Right ventricle myocardium superior (tissue), 1 donor: ENCODE data around the gene RALGAPA1. TPM values are rescaled to one million over a fixed set of nuclear protein-coding genes. Genes with fewer than 3 reads are reported as not detected.
A peak's percentile ranks its signal among the peaks of the same experiment; 100 is the strongest.
"Not testable (repeated sequence)": the region's sequence is repeated elsewhere in the genome, so short reads cannot be mapped to it uniquely, and the experiment has no call there.

Source experiments
- ATAC-seq: fragments of 200-7000 bp; cut with Tn5 transposase; one replicate; pipeline ENCODE4 v1.9.1; 2020; ENCODE audit warnings: mild to moderate bottlenecking; ENCODE audit not compliant: poor library complexity
- DNase-seq: peaks from one replicate; pipeline ENCODE4 v3.0.0-alpha.2; 2020
- intact Hi-C: fragments of 100-400 bp; cut with DNase I; formaldehyde crosslinking; loops from one replicate; pipeline ENCODE4 v1.11.2; 2022
- long read RNA-seq: library from polyadenylated mRNA; unstranded; transcript quantifications from one replicate; pipeline ENCODE4 v2.0.0, GENCODE V29; 2021
- total RNA-seq: library from RNA; stranded (reverse); fragmentation: NEBNext Ultra II Directional; extraction: Animal tissue kit (Norgen Biotek cat#: 25700); gene quantifications from one replicate; pipeline ENCODE4 v1.2.1, GENCODE V29; 2021
- donor health status: DM: no; HTN: yes; CAD: no; lungs with severe emphysema.

RALGAPA1 gene
- 31.3 TPM for total RNA-seq
- long read RNA-seq, partial matches to known transcripts, result 7 of 9 reads
- long read RNA-seq, other reads (novel, unspliced or antisense), result 2 of 9 reads

DNA sequence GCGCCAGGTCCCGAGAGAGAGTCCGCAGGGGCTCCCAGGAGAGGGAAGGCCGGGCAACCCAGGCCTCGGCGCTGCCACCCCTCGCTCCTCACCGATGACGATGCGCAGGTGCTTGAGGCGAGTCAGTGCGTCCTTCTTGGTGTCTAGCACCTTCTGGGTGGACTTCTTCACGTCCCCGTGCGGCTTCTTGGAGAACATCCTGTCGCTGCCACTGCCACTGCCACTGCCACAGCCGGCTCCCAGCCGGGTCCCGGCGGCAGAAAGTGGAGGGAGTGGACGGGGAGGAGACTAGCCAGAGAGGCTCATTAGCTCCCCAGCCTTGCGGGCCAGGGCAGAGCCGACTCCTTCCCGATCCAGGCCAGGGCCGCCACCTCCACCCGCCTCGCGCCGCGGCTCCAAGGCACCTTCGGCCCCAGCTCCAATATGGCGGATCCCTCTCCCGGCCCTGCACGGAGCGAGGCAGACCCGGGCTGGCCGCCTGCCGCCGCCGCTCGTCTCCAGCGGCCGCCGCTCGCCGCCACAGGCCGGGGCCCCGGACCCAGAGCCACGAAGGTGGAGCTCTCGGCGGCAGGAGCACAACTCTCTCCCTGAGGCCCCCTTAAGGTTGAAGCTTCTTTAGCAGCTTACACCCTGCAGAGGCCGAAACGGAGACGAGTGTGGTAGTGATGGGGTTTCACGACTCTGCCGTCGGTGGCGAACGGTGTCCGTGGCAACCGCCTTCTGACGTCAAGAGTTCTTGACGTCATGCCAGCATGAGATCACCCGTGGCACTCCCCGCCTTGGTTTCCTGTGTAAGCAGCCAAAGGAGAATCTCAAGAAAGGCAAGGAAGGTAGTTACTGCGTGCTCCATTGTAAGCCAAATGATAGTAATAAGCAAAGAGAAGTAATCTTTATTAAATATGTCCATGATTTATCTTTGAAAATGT lies at the start of gene RALGAPA1:
Gene RALGAPA1, minus strand, starts transcription at position 658 of the 926 bp plus-strand sequence. Its CDS starts 460 bp downstream, at position 198.
- DNase-seq (peak; percentile 95), ATAC-seq (peak; percentile 99)
- intact Hi-C loops, result not testable (repeated sequence)

DNA sequence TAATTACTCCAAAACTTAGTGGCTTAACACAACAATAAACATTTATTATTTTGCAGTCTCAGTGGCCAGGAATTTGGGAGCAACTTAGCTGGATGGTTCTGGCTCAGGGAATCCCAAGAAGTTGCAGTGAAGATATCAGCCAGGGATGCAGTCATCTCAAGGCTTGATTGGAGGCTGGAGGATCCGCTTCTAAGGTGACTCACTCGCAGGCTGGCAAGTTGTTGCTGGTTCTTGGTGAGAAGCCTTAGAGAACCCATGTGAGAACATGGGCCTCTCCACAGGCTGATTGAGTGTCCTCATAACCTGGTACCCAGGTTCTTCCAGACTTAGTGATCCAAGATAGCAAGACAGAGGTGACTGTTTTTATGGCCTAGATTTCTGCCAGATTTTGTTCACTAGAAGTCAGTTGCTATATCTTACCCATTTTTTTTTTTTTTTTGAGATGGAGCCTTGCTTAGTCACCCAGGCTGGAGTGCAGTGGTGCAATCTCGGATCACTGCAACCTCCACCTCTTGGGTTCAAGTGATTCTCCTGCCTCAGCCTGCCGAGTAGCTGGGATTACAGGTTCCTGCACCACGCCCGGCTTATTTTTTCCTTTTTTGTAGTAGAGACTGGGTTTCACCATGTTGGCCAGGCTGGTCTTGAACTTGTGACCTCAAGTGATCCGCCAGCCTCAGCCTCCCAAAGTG lies 49.6 kb upstream of the RALGAPA1 start:
- intact Hi-C loops, result no loop called here
- DNase-seq (no peak), ATAC-seq (no peak)

DNA sequence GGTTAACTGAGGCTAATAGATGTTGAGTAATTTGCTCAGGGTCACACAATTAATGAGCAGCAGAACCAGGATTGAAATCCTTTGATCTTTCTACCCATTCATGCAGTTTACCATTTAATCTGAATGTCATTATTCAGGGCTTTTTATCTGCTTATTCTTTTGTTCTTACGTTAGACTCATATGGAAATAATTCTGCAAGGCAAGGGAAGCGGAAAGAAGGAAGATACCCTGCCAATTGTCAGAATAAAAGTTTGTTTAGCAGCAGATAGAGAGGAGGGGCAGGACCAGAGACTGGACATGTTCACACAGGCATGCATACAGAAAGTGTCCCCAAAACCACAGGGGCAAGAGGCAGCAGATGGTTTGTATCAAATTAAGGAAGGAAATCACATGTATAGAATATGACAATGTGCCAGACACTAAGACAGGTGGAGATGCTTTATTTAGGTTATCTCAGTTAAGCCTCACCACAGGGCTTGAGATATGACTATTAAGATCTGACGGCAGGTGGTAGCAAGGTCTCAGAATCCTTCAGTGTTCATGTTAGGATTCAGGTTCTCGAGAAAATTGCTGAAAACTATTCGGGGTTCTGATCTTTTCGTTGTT lies 46.9 kb upstream of the RALGAPA1 start:
- ATAC-seq (no peak), DNase-seq (no peak)
- intact Hi-C loops, result no loop called here

DNA sequence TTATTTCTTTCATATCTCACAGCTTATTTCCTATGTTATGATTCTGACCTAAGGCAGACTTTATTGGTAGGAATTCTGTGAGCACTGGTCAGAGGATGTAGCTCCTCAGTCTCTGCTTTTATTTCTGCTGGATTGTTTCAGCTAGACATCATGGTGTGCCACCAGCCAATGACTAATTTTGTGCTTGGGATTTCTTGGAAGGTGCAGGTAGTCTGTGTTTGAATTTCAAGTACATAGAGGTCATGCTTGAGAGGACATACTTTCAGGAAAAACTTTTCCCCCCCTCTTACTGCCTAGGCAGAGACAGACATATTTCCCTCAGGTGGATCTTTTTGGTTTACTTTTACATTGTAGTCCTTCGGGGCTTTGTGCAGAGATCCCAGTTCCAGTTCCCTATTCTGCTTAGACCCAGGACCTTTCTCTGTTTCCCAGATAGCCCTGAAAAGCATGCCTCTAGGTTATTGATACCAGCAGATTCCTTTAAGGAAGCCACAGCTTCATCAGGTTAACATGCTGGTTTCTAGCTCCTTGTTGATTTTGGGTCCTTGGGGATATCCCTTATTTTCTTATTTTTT lies 45.7 kb upstream of the RALGAPA1 start:
- intact Hi-C loops, result no loop called here
- ATAC-seq (no peak), DNase-seq (no peak)

DNA sequence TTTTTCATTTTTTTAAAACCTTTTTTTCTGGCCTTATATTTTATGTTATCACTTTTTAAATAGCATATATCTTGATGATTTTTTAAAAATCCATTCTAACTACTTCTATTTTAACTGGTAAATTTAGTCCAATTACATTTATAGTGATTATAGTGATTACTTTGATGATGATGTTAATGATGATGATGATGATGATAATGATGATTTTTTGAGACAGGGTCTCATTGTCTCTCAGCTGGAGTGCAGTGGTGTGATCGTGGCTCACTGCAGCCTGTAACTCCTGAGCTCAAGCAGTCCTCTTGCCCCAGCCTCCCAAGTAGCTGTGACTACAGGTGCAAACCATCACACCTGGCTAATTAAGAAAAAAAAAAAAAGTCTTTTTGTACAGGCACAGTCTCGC lies 44.1 kb upstream of the RALGAPA1 start:
- ATAC-seq (no peak), DNase-seq (no peak)
- intact Hi-C loops, result no loop called here

DNA sequence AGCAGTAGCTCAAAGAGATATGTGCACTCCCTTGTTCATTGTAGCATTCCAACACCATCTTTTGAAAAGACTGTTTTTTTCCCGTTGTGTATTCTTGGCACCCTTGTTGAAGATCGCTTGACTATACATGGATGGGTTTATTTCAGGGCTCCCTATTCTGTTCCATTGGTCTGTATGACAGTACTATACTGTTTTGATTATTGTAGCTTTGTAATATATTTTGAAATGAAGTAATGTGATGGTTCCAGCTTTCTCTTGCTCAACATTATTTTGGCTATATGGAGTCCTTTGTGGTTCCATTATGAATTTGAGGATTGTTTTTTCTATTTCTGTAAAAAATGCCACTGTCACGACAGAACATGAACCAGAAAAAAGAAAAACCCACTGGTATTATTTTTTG lies 42.7 kb upstream of the RALGAPA1 start:
- ATAC-seq, result no peak
- intact Hi-C loops, result no loop called here
- DNase-seq, result no peak

DNA sequence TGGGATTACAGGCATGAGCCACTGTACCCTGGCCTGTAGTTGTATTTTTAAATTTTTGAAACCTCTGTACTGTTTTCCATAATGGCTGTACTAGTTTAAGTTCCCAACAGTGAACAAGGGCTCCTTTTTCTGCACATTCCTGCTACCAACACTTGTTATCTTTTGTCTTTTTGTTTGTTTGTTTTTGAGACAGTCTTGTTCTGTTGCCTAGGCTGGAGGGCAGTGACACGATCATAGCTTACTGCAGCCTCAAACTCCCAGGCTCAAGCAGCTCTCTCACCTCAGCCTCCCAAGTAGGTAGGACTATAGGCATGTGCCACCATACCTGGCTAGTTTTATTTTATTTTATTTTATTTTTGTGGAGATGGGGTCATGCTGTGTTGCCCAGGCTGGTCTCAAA lies 40.0 kb upstream of the RALGAPA1 start:
- DNase-seq (no peak), ATAC-seq (no peak)
- intact Hi-C loops, result no loop called here

DNA sequence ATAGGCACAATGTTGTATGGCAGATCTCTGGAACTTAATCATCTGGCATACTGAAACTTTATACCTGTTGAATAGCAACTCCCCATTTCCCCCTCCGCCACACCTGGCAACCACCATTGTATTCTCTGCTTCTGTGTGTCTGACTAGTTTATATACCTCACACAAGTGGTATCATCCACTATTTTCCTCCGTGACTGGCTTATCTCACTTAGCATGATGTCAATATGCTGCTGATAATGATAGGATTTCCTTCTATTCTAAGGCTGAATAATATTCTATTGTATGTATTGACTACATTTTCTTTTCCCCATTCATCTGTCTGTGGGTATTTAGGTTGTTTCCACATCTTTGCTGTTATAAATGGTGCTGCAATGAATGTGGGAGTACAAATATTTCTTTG lies 38.5 kb upstream of the RALGAPA1 start:
- DNase-seq (no peak), ATAC-seq (no peak)
- intact Hi-C loops, result no loop called here

DNA sequence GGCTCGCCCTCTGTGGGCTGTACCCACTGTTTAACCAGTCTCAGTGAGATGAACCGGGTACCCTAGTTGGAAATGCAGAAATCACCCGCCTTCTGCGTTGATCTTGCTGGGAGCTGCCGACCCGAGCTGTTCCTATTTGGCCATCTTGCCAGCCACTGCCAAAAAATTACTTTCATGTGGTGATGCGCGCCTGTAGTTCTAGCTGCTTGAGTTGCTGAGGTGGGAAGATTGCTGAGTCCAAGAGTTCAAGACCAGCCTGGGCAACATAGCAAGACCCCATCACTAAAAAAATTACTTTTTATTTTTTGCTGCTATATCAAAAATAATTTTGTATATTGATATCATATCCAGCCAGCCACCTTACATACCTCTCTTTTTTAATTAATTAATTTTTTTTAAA lies 35.4 kb upstream of the RALGAPA1 start:
- no peak for ATAC-seq
- no peak for DNase-seq
- intact Hi-C loops, result no loop called here

DNA sequence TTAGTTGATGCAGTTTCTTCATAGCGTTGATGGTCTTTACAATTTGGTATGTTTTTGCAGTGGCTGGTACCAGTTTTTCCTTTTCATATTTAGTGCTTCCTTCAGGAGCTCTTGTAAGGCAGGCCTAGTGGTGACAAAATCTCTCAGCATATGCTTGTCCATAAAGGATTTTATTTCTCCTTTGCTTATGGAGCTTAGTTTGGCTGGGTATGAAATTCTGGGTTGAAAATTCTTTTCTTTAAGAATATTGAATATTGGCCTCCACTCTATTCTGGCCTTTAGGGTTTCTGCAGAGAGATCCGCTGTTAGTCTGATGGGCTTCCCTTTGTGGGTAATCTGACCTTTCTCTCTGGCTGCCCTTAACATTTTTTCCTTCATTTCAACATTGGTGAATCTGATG lies 33.1 kb upstream of the RALGAPA1 start:
- ATAC-seq, DNase-seq, intact Hi-C loops: not testable (repeated sequence)

DNA sequence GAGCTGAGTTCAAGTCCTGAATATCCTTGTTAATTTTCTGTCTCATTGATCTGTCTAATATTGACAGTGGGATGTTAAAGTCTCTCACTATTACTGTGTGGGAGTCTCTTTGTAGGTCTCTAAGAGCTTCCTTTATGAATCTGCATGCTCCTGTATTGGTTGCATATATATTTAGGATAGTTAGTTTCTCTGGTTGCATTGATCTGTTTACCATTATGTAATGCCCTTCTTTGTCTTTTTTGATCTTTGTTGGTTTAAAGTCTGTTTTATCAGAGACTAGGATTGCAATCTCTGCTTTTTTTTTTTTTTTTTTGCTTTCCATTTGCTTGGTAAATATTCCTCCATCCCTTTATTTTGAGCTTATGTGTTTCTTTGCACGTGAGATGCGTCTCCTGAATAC lies 32.6 kb upstream of the RALGAPA1 start:
- ATAC-seq, intact Hi-C loops, DNase-seq: not testable (repeated sequence)

DNA sequence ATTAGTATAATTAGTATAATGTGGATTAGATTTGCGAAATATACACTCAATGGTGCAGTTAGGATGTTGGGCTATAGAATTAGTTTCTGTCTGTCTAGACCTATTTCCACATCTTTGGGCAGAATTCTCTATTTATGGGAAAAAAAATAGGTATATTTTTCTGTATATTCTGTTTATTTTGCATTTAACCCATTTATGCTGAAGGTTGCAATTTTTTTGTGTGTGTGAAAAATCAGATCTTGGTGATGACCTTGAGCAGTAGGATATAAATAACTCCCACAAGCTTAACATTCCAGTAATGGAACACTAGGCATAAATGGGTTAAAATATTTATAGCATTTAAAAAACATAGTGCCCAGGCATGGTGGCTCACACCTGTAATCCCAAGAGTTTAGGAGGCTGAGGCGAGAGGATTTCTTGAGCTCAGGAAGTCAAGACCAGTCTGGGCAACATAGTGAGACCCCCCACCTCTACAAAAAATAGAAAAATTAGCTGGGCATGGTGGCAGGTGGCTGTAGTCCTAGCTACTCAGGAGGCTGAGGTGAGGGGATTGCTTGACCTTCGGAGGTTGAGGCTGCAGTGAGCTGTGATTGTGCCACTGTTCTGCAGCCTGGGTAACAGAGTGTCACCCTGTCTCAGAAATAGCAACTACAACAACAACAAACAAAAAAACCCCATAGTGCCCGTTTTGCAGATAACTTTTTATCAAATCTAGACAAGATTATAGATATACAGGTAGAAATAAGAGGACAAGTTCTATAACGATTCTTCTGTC lies 26.3 kb upstream of the RALGAPA1 start:
- intact Hi-C loops, result no loop called here
- ATAC-seq, result peak; percentile 81
- no peak for DNase-seq

DNA sequence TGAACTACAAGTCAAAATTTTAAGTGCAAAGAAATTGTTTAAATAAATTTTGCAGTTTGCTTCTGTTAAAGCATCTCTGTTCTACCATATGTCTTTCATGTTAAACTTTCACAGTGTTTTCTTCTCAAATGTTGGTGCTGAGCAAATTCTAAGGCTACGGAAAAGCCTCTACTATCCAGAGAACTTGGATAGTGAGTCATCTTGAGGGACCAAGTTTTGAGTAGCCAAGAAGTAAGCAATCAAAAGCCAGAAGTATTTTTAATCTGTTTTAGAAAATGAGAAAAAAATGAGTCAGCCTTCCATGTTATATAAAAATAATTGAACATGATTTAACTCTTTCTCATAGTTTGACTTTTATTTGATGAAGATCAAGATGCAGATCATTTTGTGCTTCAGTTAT lies 20.4 kb upstream of the RALGAPA1 start:
- intact Hi-C loops, result no loop called here

DNA sequence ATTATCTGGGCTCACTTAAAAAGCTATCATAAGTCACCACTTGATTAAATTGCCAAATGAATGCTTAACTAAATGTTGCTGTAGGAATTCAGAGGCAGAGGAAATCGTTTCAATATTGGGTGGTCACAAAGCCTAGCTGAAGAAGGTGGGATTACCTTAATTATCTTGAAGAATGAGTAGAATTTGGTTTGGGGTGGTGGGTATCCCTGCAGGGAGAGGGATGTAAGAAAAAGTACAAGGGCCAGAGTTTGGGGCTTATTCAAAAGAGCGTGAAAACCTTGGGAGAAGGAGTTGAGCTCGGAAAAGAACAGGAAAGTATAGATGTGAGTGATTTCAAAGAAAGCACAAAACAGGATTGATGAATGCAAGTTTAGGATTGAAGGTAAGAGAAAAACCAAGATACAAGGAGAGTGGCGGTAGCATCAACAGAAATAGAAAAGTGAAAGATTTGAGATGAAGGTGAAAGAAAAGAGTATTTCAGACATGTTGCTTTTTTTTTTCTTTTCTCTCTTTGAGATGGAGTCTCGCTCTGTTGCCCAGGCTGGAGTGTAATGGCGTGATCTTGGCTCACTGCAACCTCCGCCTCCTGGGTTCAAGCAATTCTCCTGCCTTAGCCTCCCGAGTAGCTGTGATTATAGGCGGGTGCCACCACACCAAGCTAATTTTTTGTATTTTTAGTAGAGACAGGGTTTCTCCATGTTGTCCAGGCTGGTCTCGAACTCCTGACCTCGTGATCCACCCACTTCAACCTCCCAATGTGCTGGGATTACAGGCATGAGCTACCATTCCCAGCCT lies 18.8 kb upstream of the RALGAPA1 start:
- intact Hi-C loops, result no loop called here
- no peak for ATAC-seq
- DNase-seq, result no peak

More for the DNA sequence above, 20.4 kb upstream of the RALGAPA1 start:
- ATAC-seq (no peak), DNase-seq (no peak)

DNA sequence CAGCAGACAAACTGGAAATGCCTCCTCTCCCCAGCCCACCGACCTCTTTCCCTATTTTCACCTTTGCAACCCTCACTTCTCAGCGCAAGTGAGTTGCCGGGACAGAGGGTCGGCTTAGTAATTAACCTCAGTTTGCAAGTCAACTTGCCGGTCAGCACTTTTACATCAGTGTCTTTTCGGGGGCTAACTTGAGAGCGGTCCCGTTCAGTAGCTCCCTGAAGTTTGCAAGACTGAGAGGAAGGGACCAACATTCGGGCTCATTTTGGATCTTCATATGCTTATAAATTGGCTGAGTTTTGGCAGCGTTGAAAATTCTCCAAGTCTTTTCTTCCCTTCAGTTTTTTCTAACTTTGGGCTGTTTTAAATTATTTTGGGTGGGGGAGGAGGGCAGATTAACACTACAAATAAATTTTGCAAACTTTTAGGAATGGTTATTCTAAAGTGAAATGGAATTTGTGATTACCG lies 17.9 kb upstream of the RALGAPA1 start:
- DNase-seq (no peak), ATAC-seq (no peak)
- intact Hi-C loops, result no loop called here

DNA sequence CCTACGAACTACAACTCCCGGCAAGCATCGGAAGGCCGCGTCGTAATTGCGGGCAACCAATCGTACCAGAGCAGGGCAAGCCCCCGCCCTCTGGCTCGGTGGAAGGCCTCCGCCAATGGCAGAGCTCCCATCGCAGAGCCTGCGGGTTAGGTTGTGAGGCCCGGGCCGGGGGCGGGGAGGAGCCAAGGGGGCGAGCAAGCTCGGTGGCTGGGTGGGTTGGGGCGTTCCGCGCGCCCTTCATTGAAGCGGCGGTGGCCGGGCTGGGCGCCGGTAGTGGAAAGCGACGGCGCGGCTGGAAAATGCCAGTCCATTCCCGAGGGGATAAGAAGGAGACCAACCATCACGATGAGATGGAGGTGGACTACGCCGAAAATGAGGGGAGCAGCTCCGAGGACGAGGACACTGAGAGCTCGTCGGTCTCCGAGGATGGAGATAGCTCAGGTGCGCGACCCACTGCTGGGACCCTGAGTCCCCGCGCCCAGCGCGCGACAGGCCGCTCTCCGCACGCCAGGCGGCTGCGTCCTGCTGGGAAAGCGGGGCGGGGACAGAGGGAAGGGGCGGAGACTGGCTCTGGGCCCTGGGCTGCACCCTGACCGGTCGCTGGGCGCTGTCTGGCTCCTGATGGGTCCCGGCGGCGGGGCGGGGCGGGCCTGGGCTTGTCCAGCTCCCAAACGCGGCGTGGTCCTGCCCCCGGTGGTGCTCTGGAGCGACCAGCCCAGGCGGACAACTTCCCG lies 17.3 kb upstream of the RALGAPA1 start, which contains the start of gene BRMS1L:
Gene BRMS1L, plus strand, starts transcription at position 121 of the 734 bp plus-strand sequence. Its CDS starts 179 bp downstream, at position 300.
- DNase-seq (peak; percentile 99), ATAC-seq (peak; percentile 98)
- intact Hi-C loops, result no loop called here

DNA sequence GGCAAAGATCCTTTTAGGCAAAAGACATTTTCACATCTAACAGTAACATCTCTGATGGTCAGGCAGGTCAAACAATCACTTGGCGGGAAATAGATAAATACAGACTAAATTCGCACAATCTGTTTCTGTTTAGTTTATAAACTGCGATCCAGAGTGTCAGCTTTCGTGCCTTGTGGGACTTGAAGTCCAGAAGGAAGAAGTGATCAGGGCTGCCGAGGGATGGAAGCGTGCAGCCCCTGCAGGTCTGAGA lies 16.8 kb upstream of the RALGAPA1 start:
- no peak for DNase-seq
- intact Hi-C loops, result no loop called here
- no peak for ATAC-seq
